SK-N-SH (cell line): Measurements from ENCODE around the gene LRRC8C. TPM values are rescaled to one million over a fixed set of nuclear protein-coding genes. Genes with fewer than 3 reads are reported as not detected.
A peak's percentile ranks its signal among the peaks of the same experiment; 100 is the strongest.

ENCODE experiments used
- CTCF ChIP-seq: fragments of 200-600 bp; sonication (generic); IDR thresholded peaks from 2 replicates; pipeline ENCODE4 v1.6.1; 2017; ENCODE audit warnings: antibody characterized with exemption, mild to moderate bottlenecking, moderate library complexity
- ELF1 ChIP-seq: IDR thresholded peaks from 2 replicates; pipeline ENCODE4 v1.4.0; 2012
- EP300 ChIP-seq, 2 experiments: IDR thresholded peaks; 2 replicates each; pipeline versions ENCODE4 v1.4.0 to v1.6.1; 2012; ENCODE audit warnings: borderline replicate concordance in 1 of 2, low read depth in 1 of 2, low read length in 1 of 2
- EZH2phosphoT487 ChIP-seq: fragments of 200-600 bp; sonication (generic); IDR thresholded peaks from 2 replicates; pipeline ENCODE4 v1.6.1; 2017; ENCODE audit warnings: low read depth, mixed run types, mild to moderate bottlenecking, antibody characterized with exemption, moderate library complexity, borderline replicate concordance
- FOSL2 ChIP-seq: IDR thresholded peaks from 2 replicates; pipeline ENCODE4 v1.4.0; 2012; ENCODE audit warnings: low read depth, mild to moderate bottlenecking, moderate library complexity, borderline replicate concordance
- GABPA ChIP-seq: IDR thresholded peaks from 2 replicates; pipeline ENCODE4 v1.4.0; 2012; ENCODE audit warnings: low read depth, mild to moderate bottlenecking
- MAX ChIP-seq: IDR thresholded peaks from 2 replicates; pipeline ENCODE4 v1.4.0; 2012; ENCODE audit warnings: low read depth
- MEF2A ChIP-seq: IDR thresholded peaks from 2 replicates; pipeline ENCODE4 v1.4.0; 2012; ENCODE audit warnings: low read depth, borderline replicate concordance
- NFIC ChIP-seq: IDR thresholded peaks from 2 replicates; pipeline ENCODE4 v1.4.0; 2012; ENCODE audit warnings: borderline replicate concordance
- NRF1 ChIP-seq: IDR thresholded peaks from 2 replicates; pipeline ENCODE4 v1.6.1; 2012; ENCODE audit warnings: low read depth, mild to moderate bottlenecking, low read length
- POLR2AphosphoS5 ChIP-seq: IDR thresholded peaks from 2 replicates; pipeline ENCODE4 v1.6.1; 2012; ENCODE audit warnings: low read depth, low read length
- RCOR1 ChIP-seq: fragments of 150-350 bp; IDR thresholded peaks from 2 replicates; pipeline ENCODE4 v1.6.1; 2017; ENCODE audit warnings: antibody characterized with exemption, low read length
- RXRA ChIP-seq: IDR thresholded peaks from 2 replicates; pipeline ENCODE4 v1.4.0; 2012; ENCODE audit warnings: low read depth, mild to moderate bottlenecking, borderline replicate concordance
- SIN3A ChIP-seq: IDR thresholded peaks from 2 replicates; pipeline ENCODE4 v1.6.1; 2012; ENCODE audit warnings: low read depth, mild to moderate bottlenecking, low read length, moderate library complexity, borderline replicate concordance
- TAF1 ChIP-seq: IDR thresholded peaks from 2 replicates; pipeline ENCODE4 v1.6.1; 2012; ENCODE audit warnings: low read depth, mild to moderate bottlenecking, low read length, moderate library complexity, borderline replicate concordance
- TCF12 ChIP-seq: IDR thresholded peaks from 2 replicates; pipeline ENCODE4 v1.4.0; 2012
- TEAD4 ChIP-seq: IDR thresholded peaks from 2 replicates; pipeline ENCODE4 v1.4.0; 2012; ENCODE audit warnings: mild to moderate bottlenecking, borderline replicate concordance; ENCODE audit not compliant: insufficient read depth
- USF1 ChIP-seq: IDR thresholded peaks from 2 replicates; pipeline ENCODE4 v1.4.0; 2012; ENCODE audit warnings: low read depth, borderline replicate concordance
- USF2 ChIP-seq: fragments of 150-350 bp; IDR thresholded peaks from 2 replicates; pipeline ENCODE4 v1.6.1; 2017; ENCODE audit warnings: antibody characterized with exemption, low read length, low read depth, borderline replicate concordance
- ZBTB33 ChIP-seq: IDR thresholded peaks from 2 replicates; pipeline ENCODE4 v1.4.0; 2012; ENCODE audit warnings: low read depth, borderline replicate concordance
- polyA plus RNA-seq, 3 experiments: library from polyadenylated mRNA; depleted of rRNA; stranded (reverse); fragments of >200 nt; gene quantifications; 2 replicates each; pipeline ENCODE4 v1.2.3, GENCODE V29; 2012

The LRRC8C gene
- polyA plus RNA-seq, 1 of the 3 experiments (the other 2 are of a cell fraction): 4.2 TPM

- TF ChIP-seq ZBTB33: no peak
- TF ChIP-seq NRF1: no peak
- TF ChIP-seq RXRA: no peak
- TF ChIP-seq RCOR1: no peak
- 0 out of 2 replicates have a peak, but pooled peaks have one; percentile 21 for TF ChIP-seq USF1
- no peak for TF ChIP-seq GABPA
- TF ChIP-seq ELF1: no peak
- no peak for TF ChIP-seq TCF12
- no peak for TF ChIP-seq EP300 (IDR thresholded peaks at IDR 0.05; ENCODE audit: borderline replicate concordance in 1 of 2, low read depth in 1 of 2, low read length in 1 of 2)
- TF ChIP-seq MAX: peak; percentile 23
- no peak for TF ChIP-seq TEAD4
- TF ChIP-seq POLR2AphosphoS5: no peak
- TF ChIP-seq USF2: no peak
- no peak; the same call in 1 of the 2 replicates for TF ChIP-seq SIN3A
- TF ChIP-seq NFIC: no peak
- TF ChIP-seq MEF2A: no peak
- TF ChIP-seq EZH2phosphoT487: no peak
- TF ChIP-seq TAF1: peak; percentile 20; the same call in 1 of the 2 replicates
- no peak for TF ChIP-seq CTCF
- TF ChIP-seq FOSL2: no peak
These were observed 404 bp downstream of the LRRC8C start (continued) for GRCh38 chr1:89633248-89633799.
